NCI-H2227 (cell line): ENCODE measurements around the gene RALGAPA2.

Experiments
- DNase-seq: peaks from one replicate; lab custom pipeline; 2025; ENCODE audit not compliant: unreplicated experiment; lab: John Stamatoyannopoulos, UW

RALGAPA2 gene

DNA sequence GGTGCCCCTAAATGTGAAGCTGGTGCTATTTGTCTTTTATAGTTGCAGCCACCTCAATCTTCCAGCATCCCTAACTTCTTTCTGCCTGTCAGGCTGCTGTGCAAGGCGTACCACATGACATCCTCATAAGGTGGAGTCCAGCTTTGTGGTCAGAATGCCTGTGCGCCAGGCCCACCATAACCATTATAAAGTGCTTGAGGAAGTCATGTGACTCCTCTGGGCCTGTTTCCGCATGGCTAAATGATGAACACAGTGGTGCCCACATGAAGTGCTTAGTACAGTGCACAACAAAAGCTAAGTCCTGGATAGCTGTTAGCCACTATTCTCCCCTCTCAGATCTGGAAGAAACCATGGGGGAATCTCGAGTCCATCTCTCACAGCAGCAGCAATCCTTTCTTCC lies 268.9 kb downstream of the RALGAPA2 start:
- no peak for DNase-seq

DNA sequence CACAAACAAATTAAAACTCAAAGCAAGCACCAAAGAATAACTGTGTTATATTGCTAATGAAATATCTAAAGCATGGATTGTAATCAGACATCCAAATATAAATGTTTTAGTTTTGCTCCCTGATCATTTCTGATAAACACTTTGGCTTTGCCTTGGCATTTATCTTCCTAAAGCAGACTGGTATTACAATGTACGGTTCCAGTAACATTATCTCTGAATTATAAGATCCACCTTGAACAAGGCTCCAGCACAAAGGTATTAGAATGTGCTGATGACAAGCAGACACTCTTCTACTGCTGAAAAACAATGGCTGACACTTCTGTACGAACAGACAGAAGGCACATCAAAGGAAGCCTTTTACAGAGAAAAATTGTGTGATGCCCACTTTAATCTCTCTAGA lies 270.0 kb downstream of the RALGAPA2 start:
- no peak for DNase-seq

DNA sequence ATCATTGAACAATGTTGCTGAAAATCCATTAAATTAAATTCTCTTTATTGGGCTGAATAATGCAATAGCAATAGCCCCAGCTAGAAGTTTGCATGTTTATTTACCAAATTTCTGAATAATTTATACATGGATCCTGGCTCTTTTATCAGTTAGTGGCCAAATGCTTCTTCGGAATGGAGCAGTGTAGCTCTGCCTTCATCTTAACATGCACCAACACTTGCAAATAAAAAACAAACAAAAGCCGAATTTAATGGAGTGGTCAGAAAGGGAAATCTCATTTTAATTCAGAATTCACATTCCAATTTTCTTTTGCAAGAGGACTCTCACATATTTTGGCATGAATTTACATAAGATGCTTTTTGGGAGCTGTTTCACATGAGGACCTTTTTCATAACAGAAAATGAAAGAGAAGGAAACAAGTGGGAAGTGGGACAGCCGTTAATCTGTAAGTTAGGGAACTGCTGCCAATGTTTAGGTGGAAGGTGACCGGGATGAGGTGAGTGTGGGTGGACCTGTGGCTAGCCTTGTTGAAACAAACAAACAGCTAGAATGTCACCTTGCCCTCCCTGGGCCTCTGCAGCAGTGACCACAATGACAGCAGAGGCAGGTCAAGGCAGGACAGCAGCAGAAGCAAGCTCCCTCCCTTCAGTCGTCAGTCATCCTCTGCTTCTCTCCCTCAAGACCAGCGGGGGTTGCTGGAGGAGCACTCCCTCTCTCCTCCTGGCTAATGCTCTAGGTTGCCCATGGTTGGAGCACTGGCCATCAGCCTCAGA lies 271.4 kb downstream of the RALGAPA2 start:
- DNase-seq, result peak; percentile 18

DNA sequence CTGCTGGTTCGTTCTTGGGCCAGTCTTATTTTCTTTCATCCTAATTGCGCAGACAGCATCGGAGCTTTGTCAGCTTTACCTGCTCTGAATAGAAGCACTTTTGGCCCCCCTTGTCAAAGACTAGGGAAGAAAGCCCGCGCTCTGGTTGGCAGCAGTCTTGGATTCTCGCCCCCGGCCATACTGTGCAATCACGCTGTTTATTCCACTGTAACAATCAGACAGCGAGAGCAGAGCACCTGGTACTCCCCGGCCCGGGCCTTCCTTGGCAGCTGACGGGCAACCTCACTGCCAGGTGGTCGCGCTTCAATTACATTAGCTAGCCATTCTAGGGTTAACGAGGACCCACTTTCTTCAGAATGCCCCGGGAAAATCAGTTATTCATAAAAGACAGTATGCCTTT lies 272.0 kb downstream of the RALGAPA2 start:
- peak; percentile 47 for DNase-seq

DNA sequence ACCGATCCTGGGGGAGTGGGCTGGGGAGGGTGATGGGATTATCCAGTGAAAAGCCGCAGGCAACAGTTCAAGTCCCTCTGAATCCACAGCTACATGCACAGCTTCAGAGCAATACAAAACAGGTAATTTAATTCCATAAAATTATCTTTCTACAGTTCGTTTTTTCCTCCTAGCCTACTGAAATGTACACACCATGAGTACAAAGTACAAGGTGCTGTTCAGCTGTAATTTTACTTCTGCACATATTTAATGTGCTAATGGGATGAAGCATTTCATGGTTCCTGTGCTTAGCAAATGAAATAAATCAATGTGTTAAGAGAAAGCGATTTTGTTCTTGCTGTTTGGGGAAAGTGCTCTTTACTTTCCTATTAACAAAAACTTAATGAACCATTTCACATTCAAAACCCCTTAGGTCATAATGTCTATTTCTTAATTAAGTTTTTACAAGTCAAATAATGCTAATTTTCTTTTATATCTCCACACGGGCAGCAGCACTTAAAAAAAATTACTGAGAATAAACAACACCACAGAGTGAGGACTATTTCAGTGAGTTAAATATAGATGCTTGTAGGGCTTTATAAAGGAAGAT lies 272.7 kb downstream of the RALGAPA2 start:
- no peak for DNase-seq

DNA sequence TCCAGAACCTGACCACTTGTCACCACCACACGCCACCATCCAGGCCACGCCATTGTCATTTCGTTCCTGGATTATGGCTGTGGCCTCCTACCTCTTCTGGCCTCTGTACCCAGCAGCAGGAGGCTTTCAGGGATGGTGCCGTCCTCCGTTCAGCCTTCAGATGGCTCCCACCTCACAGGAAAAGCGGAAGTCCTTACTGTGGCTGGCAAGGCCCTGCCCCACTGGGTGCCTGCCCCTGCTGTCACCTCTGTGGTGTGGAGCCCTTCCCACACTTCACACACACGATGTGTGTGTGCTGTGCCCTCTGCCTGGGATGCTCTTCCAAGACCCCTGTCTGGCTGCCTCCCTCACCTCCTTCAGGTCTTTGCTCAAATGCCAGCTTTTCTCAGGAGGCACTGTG lies 275.1 kb downstream of the RALGAPA2 start:
- DNase-seq, result no peak

DNA sequence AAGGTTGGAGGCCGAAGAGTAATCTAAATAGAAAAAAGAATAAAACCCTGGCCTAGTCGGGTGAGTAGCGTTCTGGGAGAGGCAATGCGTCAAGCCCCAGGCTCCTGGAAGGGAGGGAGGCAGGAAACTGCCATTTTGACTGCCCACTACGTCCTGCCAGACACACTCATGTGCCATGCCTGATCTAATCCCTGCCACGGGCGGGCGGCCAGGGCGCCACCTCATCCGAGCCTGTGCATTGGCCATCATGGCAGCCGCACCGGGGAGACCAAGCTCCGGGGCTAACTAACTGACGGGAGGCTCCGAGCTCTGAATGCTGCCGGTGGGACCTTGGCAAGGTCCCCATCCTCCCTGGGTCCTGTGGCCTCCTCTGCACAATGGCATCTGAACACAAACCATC lies 275.8 kb downstream of the RALGAPA2 start:
- DNase-seq, result no peak

DNA sequence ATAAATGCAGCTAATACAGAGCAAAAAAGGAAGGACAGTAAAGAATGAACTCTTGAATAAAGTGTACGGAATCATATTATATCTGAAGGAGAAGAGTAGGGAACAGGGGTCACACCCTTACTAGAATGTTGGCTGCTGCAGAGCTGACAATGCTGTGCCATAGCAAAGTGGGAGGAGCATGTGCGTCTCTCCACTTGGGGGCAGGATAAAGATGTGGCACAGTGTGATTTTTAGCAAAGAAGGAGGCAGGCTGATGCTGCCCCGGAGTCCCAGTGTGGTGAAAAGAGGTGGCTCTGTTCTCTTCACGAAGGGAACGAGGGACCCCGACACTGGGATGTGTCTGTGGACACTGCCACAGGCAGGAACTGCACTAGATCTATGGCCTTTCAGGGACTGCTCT lies 277.0 kb downstream of the RALGAPA2 start:
- no peak for DNase-seq

DNA sequence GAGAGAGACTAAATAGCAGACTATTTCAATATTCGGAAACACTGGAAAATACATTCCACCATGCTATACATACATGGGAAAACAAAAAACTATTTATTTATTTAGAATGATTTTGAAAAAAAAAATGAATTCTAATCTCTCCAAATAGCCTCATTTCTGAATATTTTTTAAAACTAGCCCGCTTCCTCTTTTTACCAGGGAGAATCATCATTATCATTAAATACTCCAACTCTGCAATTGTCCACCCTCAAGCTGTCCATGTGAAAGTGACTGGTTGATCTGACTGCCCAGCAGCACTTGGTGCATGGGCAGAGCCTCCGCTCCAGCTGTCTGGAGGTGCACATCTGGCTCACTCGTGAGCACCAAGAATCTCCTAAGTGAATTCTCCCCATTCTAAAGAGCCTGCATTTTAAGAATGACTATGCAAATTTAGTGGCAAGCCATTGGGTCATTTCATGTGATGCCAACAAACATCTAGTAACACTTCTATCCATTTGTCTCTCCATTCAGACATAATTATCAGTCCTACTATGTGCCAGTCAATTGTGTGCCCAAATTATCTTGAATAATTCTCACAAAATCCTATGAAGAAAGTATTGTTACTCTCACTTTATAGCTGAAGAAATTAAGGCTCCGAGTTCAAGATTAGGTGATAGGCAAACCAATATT lies 279.7 kb downstream of the RALGAPA2 start:
- no peak for DNase-seq

DNA sequence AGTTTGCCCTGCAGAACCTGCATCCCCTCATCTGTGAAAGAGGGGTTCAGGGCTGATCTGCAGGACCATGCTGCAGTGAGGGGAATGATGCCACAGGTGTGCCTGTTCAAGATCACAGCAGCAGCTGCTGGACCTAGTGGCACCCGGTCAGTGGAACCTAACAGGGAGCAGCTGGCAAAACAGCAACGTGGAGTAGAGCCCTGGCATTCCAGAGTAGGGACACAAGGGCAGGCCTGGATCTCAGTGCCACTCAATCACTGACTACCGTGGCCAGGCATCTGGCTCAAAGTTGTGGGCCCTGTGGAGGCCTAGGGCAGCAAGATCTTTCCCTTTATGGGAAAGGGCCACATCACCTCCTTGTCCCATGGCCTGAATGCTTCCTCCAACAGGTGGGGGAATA lies 282.4 kb downstream of the RALGAPA2 start:
- no peak for DNase-seq

DNA sequence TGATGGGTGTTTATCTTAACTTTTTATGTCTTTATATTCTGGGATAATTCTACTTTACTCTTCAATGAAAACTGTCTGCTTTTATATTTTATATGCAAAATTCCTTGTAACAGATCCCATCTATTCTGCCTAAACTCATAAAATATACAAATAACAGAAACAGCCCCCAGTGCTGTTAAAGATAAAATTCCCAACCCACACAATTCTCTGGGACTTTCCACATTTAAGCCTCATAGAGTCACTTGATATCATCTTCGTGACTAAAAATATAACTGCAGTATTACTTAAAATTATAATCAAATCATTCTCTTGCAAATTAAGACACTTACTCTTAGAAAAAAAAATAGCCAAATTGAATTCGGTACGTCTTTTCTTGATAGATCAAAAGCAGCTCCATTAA lies 284.4 kb downstream of the RALGAPA2 start:
- DNase-seq, result no peak

DNA sequence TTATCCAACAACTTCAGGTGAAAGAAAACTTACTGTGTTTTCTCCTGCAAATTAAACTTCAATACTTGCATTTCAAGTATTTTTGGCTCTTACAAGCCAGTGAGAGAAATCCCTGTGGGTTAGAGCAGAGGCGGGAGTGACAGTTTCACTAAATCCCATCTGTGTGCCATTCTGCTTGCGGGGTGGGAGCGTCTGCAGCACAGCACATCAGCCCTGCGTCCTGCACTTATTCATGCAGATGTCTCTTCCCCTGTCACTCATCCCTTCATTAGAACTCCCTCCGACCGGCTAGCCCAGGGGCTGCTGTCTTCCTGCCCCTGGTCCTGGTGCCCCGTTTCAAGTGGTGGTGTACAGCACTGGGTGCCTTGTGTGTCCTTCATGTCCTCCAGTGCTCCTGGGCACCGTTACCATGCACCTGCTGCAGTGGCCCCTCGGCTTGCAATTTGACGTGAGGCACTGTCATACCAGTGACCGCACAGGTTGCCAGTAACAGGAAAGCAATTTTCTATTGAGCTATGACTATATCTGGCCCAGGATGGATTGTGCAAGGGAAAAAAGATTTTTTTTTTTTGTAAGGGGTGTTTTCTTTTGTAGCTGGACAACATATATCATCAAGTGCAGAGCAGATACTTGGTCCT lies 285.1 kb downstream of the RALGAPA2 start:
- no peak for DNase-seq

DNA sequence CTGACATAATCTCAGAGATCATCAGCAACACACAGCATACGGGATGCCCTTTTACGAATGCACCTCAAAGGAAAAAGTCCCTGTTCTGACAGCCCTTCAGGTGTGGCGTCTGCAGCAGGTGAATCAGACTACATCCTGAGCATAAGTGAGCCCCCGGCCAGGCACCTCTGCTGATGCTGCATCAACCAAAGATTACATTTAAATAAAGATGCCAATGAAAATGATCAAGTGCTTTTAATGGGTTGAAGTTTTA lies 285.9 kb downstream of the RALGAPA2 start:
- no peak for DNase-seq

DNA sequence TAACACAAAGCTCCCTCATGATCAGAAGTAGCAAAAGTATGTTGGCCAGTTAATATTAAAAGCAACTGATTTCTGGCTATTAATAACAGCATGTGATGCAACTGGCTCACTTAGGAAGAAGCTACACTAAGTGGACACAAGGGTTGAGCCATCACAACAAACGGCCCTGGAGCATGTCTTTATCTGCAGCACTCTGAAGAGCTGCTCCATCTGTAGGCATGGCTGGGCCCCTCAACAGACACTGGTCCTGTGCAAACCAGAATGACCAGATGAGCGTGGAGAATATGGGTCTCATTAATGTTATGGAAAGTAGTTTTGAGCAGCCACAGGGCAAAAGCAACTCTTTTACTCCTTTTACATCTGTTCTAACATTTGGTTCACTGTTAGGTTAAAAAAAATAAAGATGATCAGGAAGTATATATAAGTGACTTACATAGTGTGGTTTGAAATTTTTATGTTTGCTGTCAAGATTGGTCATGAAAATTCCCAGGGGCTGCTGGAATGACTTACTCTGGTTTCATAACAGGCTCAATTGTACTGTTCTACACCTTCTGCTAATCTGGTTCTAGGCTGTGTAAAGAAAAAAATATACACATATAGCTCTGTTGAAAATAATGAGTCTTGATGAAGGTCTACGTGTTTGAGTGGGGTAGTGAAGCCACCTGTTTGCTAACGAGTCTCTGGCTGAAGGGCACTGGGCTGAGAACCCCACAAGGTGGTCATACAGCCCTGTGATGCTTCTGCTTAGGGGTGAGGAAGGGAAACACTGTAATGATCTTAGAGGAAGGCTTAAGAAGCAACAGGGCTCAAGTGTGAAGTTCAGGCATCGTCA lies 286.4 kb downstream of the RALGAPA2 start:
- DNase-seq, result no peak

DNA sequence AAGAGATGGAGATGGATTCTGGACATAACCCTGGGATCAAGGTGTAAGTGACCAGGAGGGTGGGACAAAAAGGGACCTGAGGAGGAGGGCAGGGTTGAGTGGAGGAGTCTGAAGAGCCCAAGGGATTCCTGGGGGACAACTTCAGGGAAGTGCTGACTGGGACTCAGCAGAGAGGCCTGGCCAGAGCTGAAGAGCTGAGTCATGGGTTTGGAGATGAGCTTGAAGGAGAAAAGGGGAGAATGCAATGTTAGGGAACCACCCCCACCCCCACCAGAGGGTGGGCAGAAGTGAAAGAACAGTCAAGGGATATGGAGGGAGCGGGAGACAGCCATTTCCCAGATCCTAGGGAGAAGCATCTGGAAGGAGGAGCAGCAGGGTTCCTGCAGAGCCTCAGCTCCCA lies 289.3 kb downstream of the RALGAPA2 start:
- no peak for DNase-seq

DNA sequence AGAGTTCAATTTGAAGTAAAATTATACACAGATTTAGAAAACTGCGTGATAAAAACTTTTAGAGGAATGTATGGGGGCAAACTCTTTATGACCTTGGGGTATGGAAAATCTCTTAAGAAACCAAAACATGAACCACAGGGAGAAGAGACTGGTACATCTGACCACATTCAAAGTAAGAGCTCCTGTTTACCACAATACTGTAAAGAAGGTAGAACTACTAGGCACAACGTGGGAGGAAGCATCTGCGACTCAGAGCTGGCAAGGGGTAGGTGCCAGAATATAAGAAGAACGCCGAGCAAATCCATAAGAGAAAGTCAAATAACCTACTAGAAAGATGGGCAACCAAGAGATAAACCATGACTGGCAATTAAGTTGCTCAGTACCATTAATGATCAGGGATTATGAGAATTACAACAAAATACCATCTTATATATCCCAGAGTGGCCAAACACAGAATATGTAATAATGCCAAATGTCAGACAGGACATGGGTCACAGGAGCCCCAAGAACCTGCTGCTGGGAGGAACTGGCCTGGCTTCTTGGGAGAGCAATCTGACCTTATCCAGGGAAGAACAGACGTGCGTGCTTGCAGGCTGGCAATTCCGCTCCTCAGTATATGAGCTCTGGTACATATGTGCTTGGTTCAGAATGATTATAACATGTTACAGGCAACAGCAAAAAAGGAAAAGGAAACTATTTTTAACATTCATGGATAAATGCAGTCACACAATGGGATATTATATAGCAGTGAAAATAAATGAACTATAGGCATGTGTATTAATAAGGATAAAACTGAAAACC lies 294.4 kb downstream of the RALGAPA2 start:
- DNase-seq, result no peak

DNA sequence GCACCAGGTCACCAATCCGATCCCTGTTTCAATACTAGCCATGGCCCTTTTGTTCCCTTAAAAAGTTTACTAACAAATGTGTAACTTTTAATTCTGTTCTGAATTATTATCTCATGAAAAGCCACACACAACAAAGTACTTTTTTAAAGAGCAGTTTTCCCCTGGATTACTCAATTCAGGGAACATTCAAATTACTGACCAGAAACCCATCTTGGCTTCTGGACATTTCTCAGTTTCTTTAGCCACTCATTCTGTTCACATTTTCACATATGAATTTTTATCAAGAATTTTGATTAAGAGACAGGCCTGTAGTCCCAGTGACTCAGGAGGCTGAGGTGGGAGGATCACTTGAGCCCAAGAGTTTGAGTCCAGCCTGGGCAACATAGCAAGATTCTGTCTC lies 297.1 kb downstream of the RALGAPA2 start:
- DNase-seq, result no peak

DNA sequence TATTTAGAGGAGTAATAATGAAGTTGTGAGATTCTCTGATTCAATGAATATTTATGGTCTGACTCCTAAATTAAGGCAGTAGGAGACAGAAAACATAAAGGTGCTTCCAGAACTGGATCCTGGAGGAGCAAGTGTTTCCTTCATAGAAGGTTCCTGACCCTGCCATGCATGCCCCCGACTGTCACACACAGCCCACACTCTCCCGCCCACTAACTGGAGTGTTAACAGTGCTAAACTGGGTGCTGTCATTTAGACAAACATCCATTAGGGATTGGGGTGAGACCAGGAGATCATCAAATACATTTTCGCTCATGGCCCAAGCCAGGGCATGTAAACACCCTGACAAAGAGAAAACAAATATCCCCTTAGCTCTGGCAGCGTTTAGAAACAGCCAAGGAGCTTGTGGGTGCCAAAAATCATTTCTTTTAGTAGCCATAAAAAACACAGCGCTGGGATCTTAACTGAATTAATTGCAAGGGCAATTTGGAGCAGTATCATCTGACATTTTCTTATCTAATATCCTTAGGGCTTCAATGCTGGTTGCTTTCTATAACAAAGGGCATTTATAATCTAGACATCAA lies 297.7 kb downstream of the RALGAPA2 start:
- no peak for DNase-seq

DNA sequence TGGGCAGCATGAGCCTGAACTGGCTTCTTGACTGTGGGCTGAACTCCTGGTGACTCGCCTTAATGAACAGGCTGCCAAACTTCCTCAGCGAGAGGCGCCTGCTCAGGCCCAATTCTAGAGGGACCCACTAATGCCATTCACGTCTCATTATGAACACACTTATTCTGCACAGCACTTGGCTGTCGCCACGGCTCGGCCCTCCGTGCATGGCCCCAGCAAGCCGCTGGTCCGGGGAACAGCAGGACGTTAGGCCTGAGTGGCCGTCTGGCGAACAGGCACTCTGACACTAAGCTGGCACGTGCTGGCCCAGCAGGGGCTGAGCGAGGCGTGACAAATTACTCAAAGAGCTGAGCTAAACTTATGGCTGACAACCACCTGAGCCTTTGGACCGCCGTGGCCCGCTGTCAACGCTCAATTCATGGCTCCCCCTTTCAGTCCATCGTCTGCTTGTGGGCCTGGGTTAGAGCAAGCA lies 298.6 kb downstream of the RALGAPA2 start:
- no peak for DNase-seq

DNA sequence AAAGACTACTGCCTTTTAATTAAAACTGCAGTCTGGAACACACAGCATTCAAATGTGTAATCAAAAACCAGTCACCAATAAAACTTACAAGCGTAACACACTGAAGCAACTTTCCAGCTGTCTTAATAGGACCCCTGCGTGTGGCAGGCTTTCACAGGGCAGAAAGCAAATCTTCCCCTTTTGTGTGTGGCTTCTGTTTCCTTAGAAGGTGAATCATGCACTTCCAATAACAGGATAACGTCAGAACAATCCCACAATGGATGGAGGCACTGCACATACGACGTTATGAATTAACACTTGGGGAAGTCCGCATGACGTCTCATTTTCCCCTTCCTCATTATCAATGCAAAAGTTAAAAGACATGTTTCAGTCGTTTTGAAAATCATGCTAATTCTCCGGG lies 299.7 kb downstream of the RALGAPA2 start:
- DNase-seq, result no peak
